Smooth muscle cell (in vitro differentiated cells): ENCODE measurements around the gene RBM8A. TPM values are rescaled to one million over a fixed set of nuclear protein-coding genes. Genes with fewer than 3 reads are reported as not detected.
"Not testable (repeated sequence)": the region's sequence is repeated elsewhere in the genome, so short reads cannot be mapped to it uniquely, and the experiment has no call there.

Experiments
- DNase-seq: peaks from one replicate; lab custom pipeline; 2025; ENCODE audit not compliant: unreplicated experiment; lab: John Stamatoyannopoulos, UW
- H2AFZ ChIP-seq: fragments of 200-600 bp; sonication (generic); 2 replicates; pipeline ENCODE4 v1.6.0; 2016; ENCODE audit warnings: antibody characterized with exemption, low read depth, mild to moderate bottlenecking
- H3F3A ChIP-seq: fragments of 200-600 bp; sonication (generic); 2 replicates; pipeline ENCODE4 v1.6.0; 2017; ENCODE audit warnings: antibody characterized with exemption, low read depth
- H3K27ac ChIP-seq: fragments of 200-600 bp; sonication (generic); 2 replicates; pipeline ENCODE4 v1.5.1; 2016; ENCODE audit warnings: low read depth, mild to moderate bottlenecking
- H3K27me3 ChIP-seq: fragments of 200-600 bp; sonication (generic); 2 replicates; pipeline ENCODE4 v1.6.1; 2016; ENCODE audit warnings: low read depth, mild to moderate bottlenecking
- H3K36me3 ChIP-seq: fragments of 200-600 bp; sonication (generic); 2 replicates; pipeline ENCODE4 v1.5.1; 2016; ENCODE audit warnings: low read depth
- H3K4me1 ChIP-seq: fragments of 200-600 bp; sonication (generic); 2 replicates; pipeline ENCODE4 v1.5.1; 2016; ENCODE audit warnings: low read depth
- H3K4me2 ChIP-seq: fragments of 200-600 bp; sonication (generic); 2 replicates; pipeline ENCODE4 v1.6.0; 2016; ENCODE audit warnings: mild to moderate bottlenecking
- H3K4me3 ChIP-seq: fragments of 200-600 bp; sonication (generic); 2 replicates; pipeline ENCODE4 v1.5.1; 2016; ENCODE audit warnings: mild to moderate bottlenecking
- H3K79me2 ChIP-seq: fragments of 200-600 bp; sonication (generic); 2 replicates; pipeline ENCODE4 v1.6.0; 2016; ENCODE audit warnings: low read depth, mild to moderate bottlenecking
- H3K9ac ChIP-seq: fragments of 200-600 bp; sonication (generic); 2 replicates; pipeline ENCODE4 v1.6.0; 2016; ENCODE audit warnings: low read depth
- H3K9me3 ChIP-seq: fragments of 200-600 bp; sonication (generic); replicated peaks from 2 replicates; pipeline ENCODE4 v1.5.1; 2016; ENCODE audit warnings: low read depth
- H4K20me1 ChIP-seq: fragments of 200-600 bp; sonication (generic); 2 replicates; pipeline ENCODE4 v1.6.0; 2016; ENCODE audit warnings: low read depth
- WGBS: methylation state at CpG from one replicate; pipeline ENCODE4 v1.1.7; 2016; ENCODE audit warnings: low lambda C conversion rate; 5-methylcytosine and 5-hydroxymethylcytosine counted together
- polyA plus RNA-seq: library from polyadenylated mRNA; unstranded; fragments of >200 nt; fragmentation: Nextera tagmentation; extraction: Ambion mirVana; gene quantifications from 2 replicates; pipeline ENCODE4 v1.2.1, GENCODE V29; 2016
- total RNA-seq: library from RNA; depleted of rRNA; stranded (reverse); fragments of >200 nt; gene quantifications from 2 replicates; pipeline ENCODE4 v1.2.3, GENCODE V29; 2014
- TF ChIP-seq, protein P1 (sequence below): fragments of 200-600 bp; sonication (generic); IDR thresholded peaks from 2 replicates; pipeline ENCODE4 v1.5.1; 2017; ENCODE audit warnings: borderline replicate concordance, mild to moderate bottlenecking, antibody characterized with exemption; ENCODE audit not compliant: insufficient read depth, poor library complexity, severe bottlenecking

Gene RBM8A
- total and polyA plus RNA-seq, 2 experiments from 2014 or later, result 143 to 195 TPM

DNA sequence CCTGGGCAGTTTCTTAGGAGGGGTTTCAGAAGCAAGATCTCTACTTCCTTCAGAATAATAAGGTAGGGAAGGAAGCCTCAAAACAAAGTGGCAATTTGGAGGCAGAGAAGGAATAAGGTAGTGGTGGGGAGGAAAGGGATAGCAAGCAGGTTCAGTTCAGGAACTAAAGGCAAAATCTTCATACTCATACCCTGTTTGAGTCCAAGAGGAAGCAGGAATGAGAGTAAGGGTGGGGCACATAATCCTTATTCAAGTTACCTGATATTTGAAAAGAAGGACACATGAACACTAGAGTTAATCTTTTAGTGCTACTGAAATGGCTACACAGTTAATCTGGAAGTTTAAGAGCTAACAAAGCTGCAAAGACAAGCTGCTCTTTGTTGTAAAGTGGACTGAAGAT, 8.4 kb upstream of the RBM8A start:
- Histone ChIP-seq H4K20me1 (no peaks in the 10 kb centered on the region), H3K27ac (no peak overlapping the region), H3K4me2 (no peak overlapping the region), H3K4me3 (no peak overlapping the region), H3K4me1 (peaks cover 8% of the 10 kb centered on the region), H3K9ac (no peak overlapping the region), H3F3A (no peaks in the 10 kb centered on the region), H3K9me3 (no peaks in the 10 kb centered on the region), H3K36me3 (no peaks in the 10 kb centered on the region), H3K27me3 (no peaks in the 10 kb centered on the region), H3K79me2 (no peaks in the 10 kb centered on the region), H2AFZ (no peak overlapping the region)
- no peak for DNase-seq
- TF ChIP-seq, protein P1, sequence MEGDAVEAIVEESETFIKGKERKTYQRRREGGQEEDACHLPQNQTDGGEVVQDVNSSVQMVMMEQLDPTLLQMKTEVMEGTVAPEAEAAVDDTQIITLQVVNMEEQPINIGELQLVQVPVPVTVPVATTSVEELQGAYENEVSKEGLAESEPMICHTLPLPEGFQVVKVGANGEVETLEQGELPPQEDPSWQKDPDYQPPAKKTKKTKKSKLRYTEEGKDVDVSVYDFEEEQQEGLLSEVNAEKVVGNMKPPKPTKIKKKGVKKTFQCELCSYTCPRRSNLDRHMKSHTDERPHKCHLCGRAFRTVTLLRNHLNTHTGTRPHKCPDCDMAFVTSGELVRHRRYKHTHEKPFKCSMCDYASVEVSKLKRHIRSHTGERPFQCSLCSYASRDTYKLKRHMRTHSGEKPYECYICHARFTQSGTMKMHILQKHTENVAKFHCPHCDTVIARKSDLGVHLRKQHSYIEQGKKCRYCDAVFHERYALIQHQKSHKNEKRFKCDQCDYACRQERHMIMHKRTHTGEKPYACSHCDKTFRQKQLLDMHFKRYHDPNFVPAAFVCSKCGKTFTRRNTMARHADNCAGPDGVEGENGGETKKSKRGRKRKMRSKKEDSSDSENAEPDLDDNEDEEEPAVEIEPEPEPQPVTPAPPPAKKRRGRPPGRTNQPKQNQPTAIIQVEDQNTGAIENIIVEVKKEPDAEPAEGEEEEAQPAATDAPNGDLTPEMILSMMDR, result no peak

DNA sequence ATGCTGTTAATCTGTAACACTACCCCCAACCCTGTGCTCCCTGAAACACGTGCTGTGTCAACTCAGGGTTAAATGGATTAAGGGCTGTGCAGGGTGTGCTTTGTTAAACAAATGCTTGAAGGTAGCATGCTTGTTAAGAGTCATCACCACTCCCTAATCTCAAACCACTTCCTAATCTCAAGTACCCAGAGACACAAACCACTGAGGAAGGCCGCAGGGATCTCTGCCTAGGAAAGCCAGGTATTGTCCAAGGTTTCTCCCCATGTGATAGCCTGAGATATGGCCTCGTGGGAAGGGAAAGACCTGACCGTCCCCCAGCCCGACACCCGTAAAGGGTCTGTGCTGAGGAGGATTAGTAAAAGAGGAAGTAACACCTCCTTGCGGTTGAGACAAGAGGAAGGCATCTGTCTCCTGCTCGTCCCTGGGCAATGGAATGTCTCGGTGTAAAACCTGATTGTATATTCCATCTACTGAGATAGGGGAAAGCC, 5.3 kb upstream of the RBM8A start:
- not testable (repeated sequence) for H3K27me3 ChIP-seq, H2AFZ ChIP-seq, H3K27ac ChIP-seq, H4K20me1 ChIP-seq, H3K4me2 ChIP-seq, H3K36me3 ChIP-seq, H3K9ac ChIP-seq, DNase-seq, H3K9me3 ChIP-seq, H3K79me2 ChIP-seq, H3K4me3 ChIP-seq
- peaks cover 16% of the 10 kb centered on the region for H3K4me1 ChIP-seq
- 26% methylated on average over 9 of the region's 9 CpGs for WGBS
- H3F3A ChIP-seq, result peaks cover 11% of the 10 kb centered on the region

DNA sequence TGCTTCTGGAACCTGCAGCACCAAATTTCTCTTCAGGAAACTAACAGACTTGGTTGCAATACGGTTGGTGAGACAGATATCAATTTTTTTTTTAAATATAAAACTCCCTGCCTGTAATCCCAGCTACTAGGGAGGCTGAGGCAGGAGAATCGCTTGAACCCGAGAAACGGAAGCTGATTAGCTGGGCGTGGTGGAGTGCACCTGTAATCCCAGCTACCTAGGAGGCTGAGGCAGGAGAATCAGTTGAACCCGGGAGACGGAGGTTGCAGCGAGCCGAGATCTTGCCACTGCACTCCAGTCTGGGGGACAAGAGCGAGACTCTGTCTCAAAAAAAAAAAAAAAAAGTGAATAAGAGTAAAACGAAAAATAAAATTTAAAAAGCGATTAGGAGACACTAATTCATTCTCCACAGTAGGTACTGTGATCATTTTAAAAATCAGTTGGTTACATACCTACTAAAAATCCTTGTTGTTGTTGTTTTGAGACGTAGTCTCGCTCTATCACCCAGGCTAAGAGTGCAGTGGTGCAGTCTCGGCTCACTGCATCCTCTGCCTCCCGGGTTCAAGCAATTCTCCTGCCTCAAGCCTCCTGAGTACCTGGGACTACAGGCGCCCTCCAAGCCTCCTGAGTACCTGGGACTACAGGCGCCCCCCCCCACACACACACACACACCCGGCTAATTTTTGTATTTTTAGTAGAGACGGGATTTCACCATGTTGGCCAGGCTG, 796 bp upstream of the RBM8A start:
- DNase-seq, result no peak
- peaks cover 23% of the 10 kb centered on the region for H3K4me1 ChIP-seq
- no peaks in the 10 kb centered on the region for H3K36me3 ChIP-seq
- peak overlapping the region; percentile 90 for H2AFZ ChIP-seq
- no peaks in the 10 kb centered on the region for H4K20me1 ChIP-seq
- peak overlapping the region; percentile 62 for H3K4me3 ChIP-seq
- WGBS, result 80% methylated on average over 20 of the region's 20 CpGs
- peak overlapping the region; percentile 80 for H3K9ac ChIP-seq
- H3F3A ChIP-seq, result peaks cover 11% of the 10 kb centered on the region
- peaks cover 12% of the 10 kb centered on the region for H3K79me2 ChIP-seq
- no peaks in the 10 kb centered on the region for H3K9me3 ChIP-seq
- H3K27me3 ChIP-seq, result no peaks in the 10 kb centered on the region
- TF ChIP-seq, protein P1, result no peak
- peak overlapping the region; percentile 81 for H3K27ac ChIP-seq
- peak overlapping the region; percentile 97 for H3K4me2 ChIP-seq

DNA sequence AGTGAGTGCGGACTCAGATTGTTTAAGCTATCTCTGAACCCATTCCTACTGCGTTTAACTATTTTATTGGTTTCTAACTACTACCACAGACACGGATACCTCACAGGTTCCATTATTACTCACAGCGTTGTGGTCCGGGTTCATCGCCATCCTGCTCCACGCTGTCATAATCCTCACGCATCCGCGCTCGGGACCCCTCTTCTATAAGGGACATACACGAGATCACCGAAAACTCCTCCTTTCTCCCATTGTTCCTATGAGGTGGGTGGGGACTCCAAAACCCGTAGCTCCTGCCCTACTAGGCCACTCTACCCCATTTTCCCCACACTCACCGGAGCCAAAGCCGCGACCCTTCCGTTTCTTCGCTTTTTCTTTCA, 610 bp downstream of the RBM8A start:
- 12% methylated on average over 19 of the region's 19 CpGs for WGBS
- H3K27me3 ChIP-seq, result no peaks in the 10 kb centered on the region

More for the DNA sequence above, 610 bp downstream of the RBM8A start:
- H3K9ac ChIP-seq, result peak overlapping the region; percentile 80
- TF ChIP-seq, protein P1, result no peak
- peak overlapping the region; percentile 97 for H3K4me2 ChIP-seq
- peak overlapping the region; percentile 90 for H2AFZ ChIP-seq
- DNase-seq, result no peak
- H3K36me3 ChIP-seq, result no peaks in the 10 kb centered on the region
- H3K27ac ChIP-seq, result peak overlapping the region; percentile 81
- H3K4me3 ChIP-seq, result peak overlapping the region; percentile 62
- H3K4me1 ChIP-seq, result peaks cover 15% of the 10 kb centered on the region
- H3F3A ChIP-seq, result peaks cover 11% of the 10 kb centered on the region
- no peaks in the 10 kb centered on the region for H4K20me1 ChIP-seq
- peaks cover 12% of the 10 kb centered on the region for H3K79me2 ChIP-seq
- H3K9me3 ChIP-seq, result no peaks in the 10 kb centered on the region
